Thyroid gland (tissue), 4 donors: ENCODE data around the gene MARCHF11. TPM values are rescaled to one million over a fixed set of nuclear protein-coding genes. Genes with fewer than 3 reads are reported as not detected.

Experiments used
- DNase-seq, 2 donors: peaks; one replicate each; pipeline ENCODE4 v3.0.0-alpha.2; 2019
- H3K27ac ChIP-seq, 3 donors: fragments of 200-600 bp; sonication (generic); 1 replicate in 2 of 3; 2 replicates in 1 of 3; pipeline ENCODE4 v1.5.1; 2016 to 2019; ENCODE audit warnings: mild to moderate bottlenecking in 1 of 3, moderate library complexity in 1 of 3
- H3K27me3 ChIP-seq: fragments of 200-600 bp; sonication (generic); one replicate; pipeline ENCODE4 v1.5.1; 2019
- H3K36me3 ChIP-seq, 2 donors: fragments of 200-600 bp; sonication (generic); one replicate each; pipeline ENCODE4 v1.5.1; 2016 to 2019
- H3K4me1 ChIP-seq, 2 donors: fragments of 200-600 bp; sonication (generic); one replicate each; pipeline ENCODE4 v1.5.1; 2017 to 2019
- H3K4me3 ChIP-seq, 3 donors: fragments of 200-600 bp; sonication (generic); replicated peaks in 1 of 3; 1 replicate in 2 of 3; 2 replicates in 1 of 3; pipeline ENCODE4 v1.5.1; 2016; ENCODE audit warnings: mild to moderate bottlenecking in 1 of 3
- H3K9me3 ChIP-seq: fragments of 200-600 bp; sonication (generic); one replicate; pipeline ENCODE4 v1.5.1; 2017
- CTCF ChIP-seq, 6 experiments: fragments of 200-600 bp in 3 of 6; fragments of 450-650 bp in 3 of 6; sonication (generic) in 3 of 6; IDR thresholded peaks; one replicate each; pipeline ENCODE4 v1.5.1; 2016 to 2019; ENCODE audit warnings: antibody characterized with exemption in 6 of 6, mild to moderate bottlenecking in 2 of 6, inconsistent platforms in 1 of 6, moderate library complexity in 1 of 6
- POLR2A ChIP-seq, 2 donors: fragments of 450-650 bp; IDR thresholded peaks; one replicate each; pipeline ENCODE4 v1.6.1; 2017; ENCODE audit warnings: antibody characterized with exemption in 2 of 2, mild to moderate bottlenecking in 2 of 2, moderate library complexity in 1 of 2
- WGBS, 2 donors: methylation state at CpG; one replicate each; pipeline ENCODE4 v1.1.5; 2017; 5-methylcytosine and 5-hydroxymethylcytosine counted together
- intact Hi-C: fragments of 100-400 bp; cut with DNase I; formaldehyde crosslinking; loops from one replicate; pipeline ENCODE4 v1.15.1; 2023
- small RNA-seq: library from RNA; depleted of rRNA; stranded (forward); fragments of <200 nt; gene quantifications from one replicate; pipeline ENCODE3, GENCODE V24; 2016
- total RNA-seq, 4 donors: library from RNA; depleted of rRNA; stranded (reverse); fragments of >200 nt; gene quantifications; one replicate each; pipeline ENCODE4 v1.2.3, GENCODE V29; 2016

The MARCHF11 gene
- total RNA-seq, 4 donors from 2014 or later = 0.27 TPM; not detected in 3

- Histone ChIP-seq H3K27me3 (no peaks in the 10 kb centered on the region), H3K4me1 (no peaks in the 10 kb centered on the region), H3K36me3 (no peaks in the 10 kb centered on the region), H3K27ac (no peak overlapping the region), H3K9me3 (no peaks in the 10 kb centered on the region), H3K4me3 (no peak overlapping the region)
- intact Hi-C loops = no loop called here
- no peak for DNase-seq
- 80 to 89% methylated on average over 3 of the region's 3 CpGs for WGBS, 2 donors
- TF ChIP-seq CTCF (IDR thresholded peaks at IDR 0.05) = no peak
- no peak for TF ChIP-seq POLR2A (IDR thresholded peaks at IDR 0.05)
These were observed 150.9 kb downstream of the MARCHF11 start for GRCh38 chr5:16028708-16029107.

- TF ChIP-seq POLR2A (IDR thresholded peaks at IDR 0.05) = no peak
- no peak for TF ChIP-seq CTCF (IDR thresholded peaks at IDR 0.05)
- intact Hi-C loops = no loop called here
- no peaks in the 10 kb centered on the region for H3K9me3 ChIP-seq
These were observed 153.9 kb downstream of the MARCHF11 start for GRCh38 chr5:16025681-16026080.

GRCh38 chr5:16018970-16019369 is 160.6 kb downstream of the MARCHF11 start:
- TF ChIP-seq POLR2A (IDR thresholded peaks at IDR 0.05) = no peak
- no peak for TF ChIP-seq CTCF (IDR thresholded peaks at IDR 0.05)
- no peaks in the 10 kb centered on the region for H3K9me3 ChIP-seq
- H3K27me3 ChIP-seq = no peaks in the 10 kb centered on the region
- H3K36me3 ChIP-seq = no peaks in the 10 kb centered on the region
- no peaks in the 10 kb centered on the region for H3K4me1 ChIP-seq
- intact Hi-C loops = no loop called here
- no peak for DNase-seq
- no peak overlapping the region for H3K4me3 ChIP-seq
- WGBS, 2 donors = 58 to 64% methylated on average over 3 of the region's 3 CpGs
- no peak overlapping the region for H3K27ac ChIP-seq

More at GRCh38 chr5:16025681-16026080, 153.9 kb downstream of the MARCHF11 start:
- no peak for DNase-seq
- Histone ChIP-seq H3K4me3 (no peak overlapping the region), H3K4me1 (no peaks in the 10 kb centered on the region), H3K27me3 (no peaks in the 10 kb centered on the region), H3K36me3 (no peaks in the 10 kb centered on the region), H3K27ac (no peak overlapping the region)

GRCh38 chr5:16017720-16018119 is 161.9 kb downstream of the MARCHF11 start:
- TF ChIP-seq POLR2A (IDR thresholded peaks at IDR 0.05) = no peak
- no peak for TF ChIP-seq CTCF (IDR thresholded peaks at IDR 0.05)
- WGBS, 2 donors = 70 to 82% methylated on average over 2 of the region's 2 CpGs

More at GRCh38 chr5:16017720-16018119, 161.9 kb downstream of the MARCHF11 start:
- Histone ChIP-seq H3K4me1 (no peaks in the 10 kb centered on the region), H3K4me3 (no peak overlapping the region), H3K27me3 (no peaks in the 10 kb centered on the region), H3K27ac (no peak overlapping the region), H3K9me3 (no peaks in the 10 kb centered on the region), H3K36me3 (no peaks in the 10 kb centered on the region)
- DNase-seq = no peak
- intact Hi-C loops = no loop called here

Small RNA genes lying within 50 kb of the gene (small RNA-seq; reads per million reads assigned to genes)
- not detected for gene RNA5SP178
